Hepatocyte (in vitro differentiated cells): ENCODE results near the gene TUBB2B. TPM values are rescaled to one million over a fixed set of nuclear protein-coding genes. Genes with fewer than 3 reads are reported as not detected.

ENCODE experiments used
- DNase-seq: peaks from one replicate; pipeline ENCODE4 v3.0.0-alpha.2; 2016; ENCODE audit warnings: low spot score
- H2AFZ ChIP-seq: fragments of 200-600 bp; sonication (generic); 2 replicates; pipeline ENCODE4 v1.6.0; 2016; ENCODE audit warnings: antibody characterized with exemption, mild to moderate bottlenecking
- H3K27ac ChIP-seq: fragments of 200-600 bp; sonication (generic); 2 replicates; pipeline ENCODE4 v1.5.1; 2016; ENCODE audit warnings: mild to moderate bottlenecking
- H3K27me3 ChIP-seq: fragments of 200-600 bp; sonication (generic); 2 replicates; pipeline ENCODE4 v1.6.1; 2016
- H3K36me3 ChIP-seq: fragments of 200-600 bp; sonication (generic); replicated peaks from 2 replicates; pipeline ENCODE4 v1.5.1; 2016; ENCODE audit warnings: low read depth; ENCODE audit not compliant: insufficient read depth
- H3K4me1 ChIP-seq: fragments of 200-600 bp; sonication (generic); 2 replicates; pipeline ENCODE4 v1.5.1; 2016; ENCODE audit warnings: mild to moderate bottlenecking, moderate library complexity; ENCODE audit not compliant: insufficient read depth
- H3K4me2 ChIP-seq: fragments of 200-600 bp; sonication (generic); 2 replicates; pipeline ENCODE4 v1.6.0; 2016
- H3K4me3 ChIP-seq: fragments of 200-600 bp; sonication (generic); 2 replicates; pipeline ENCODE4 v1.5.1; 2016; ENCODE audit warnings: mild to moderate bottlenecking
- H3K79me2 ChIP-seq: fragments of 200-600 bp; sonication (generic); 2 replicates; pipeline ENCODE4 v1.6.0; 2017; ENCODE audit warnings: mild to moderate bottlenecking
- H3K9me2 ChIP-seq: fragments of 200-600 bp; sonication (generic); replicated peaks from 2 replicates; pipeline ENCODE4 v1.6.0; 2017; ENCODE audit warnings: mild to moderate bottlenecking; ENCODE audit not compliant: insufficient read depth
- H3K9me3 ChIP-seq: fragments of 200-600 bp; sonication (generic); 2 replicates; pipeline ENCODE4 v1.5.1; 2016; ENCODE audit warnings: low read depth, mild to moderate bottlenecking
- H4K20me1 ChIP-seq: fragments of 200-600 bp; sonication (generic); 2 replicates; pipeline ENCODE4 v1.6.0; 2016; ENCODE audit warnings: mild to moderate bottlenecking; ENCODE audit not compliant: insufficient read depth, poor library complexity, severe bottlenecking
- EZH2 ChIP-seq: fragments of 200-600 bp; sonication (generic); IDR thresholded peaks from 2 replicates; pipeline ENCODE4 v1.6.1; 2016; ENCODE audit warnings: antibody characterized with exemption, mild to moderate bottlenecking, borderline replicate concordance
- EZH2phosphoT487 ChIP-seq: fragments of 200-600 bp; sonication (generic); IDR thresholded peaks from one replicate; pipeline ENCODE4 v1.6.1; 2018; ENCODE audit warnings: antibody characterized with exemption, mild to moderate bottlenecking, low read depth, moderate library complexity; ENCODE audit not compliant: unreplicated experiment, severe bottlenecking
- WGBS: methylation state at CpG from one replicate; pipeline ENCODE4 v1.1.6; 2016; ENCODE audit warnings: low lambda C conversion rate; ENCODE audit errors: missing lambda C conversion rate; 5-methylcytosine and 5-hydroxymethylcytosine counted together
- polyA plus RNA-seq: library from polyadenylated mRNA; unstranded; fragments of >200 nt; fragmentation: Nextera tagmentation; extraction: Ambion mirVana; gene quantifications from 2 replicates; pipeline ENCODE4 v1.2.1, GENCODE V29; 2016
- total RNA-seq: library from RNA; depleted of rRNA; stranded (reverse); fragments of >200 nt; gene quantifications from 2 replicates; pipeline ENCODE4 v1.2.3, GENCODE V29; 2014
- TF ChIP-seq, protein P1 (sequence below): fragments of 200-600 bp; sonication (generic); IDR thresholded peaks from 2 replicates; pipeline ENCODE4 v1.5.1; 2016; ENCODE audit warnings: antibody characterized with exemption, mild to moderate bottlenecking; ENCODE audit not compliant: poor library complexity

The TUBB2B gene
- total and polyA plus RNA-seq, 2 experiments from 2014 or later = 36.4 to 72.0 TPM

DNA sequence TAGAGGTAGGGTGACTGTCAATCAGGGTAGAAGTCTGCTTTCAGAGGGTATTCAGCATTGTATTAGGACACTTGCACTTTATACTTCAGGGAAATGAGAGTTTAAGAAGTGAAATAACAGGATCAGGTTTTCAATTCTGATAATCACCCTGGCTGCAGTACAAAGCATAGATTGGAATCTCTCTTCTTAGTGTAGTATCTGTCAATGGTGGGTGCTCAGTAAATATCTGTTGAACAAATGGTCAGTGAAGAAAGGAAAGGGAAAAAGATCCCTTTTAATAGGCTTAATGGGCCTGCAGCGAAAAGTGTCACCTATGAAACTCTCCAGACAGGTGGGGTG, 18.7 kb downstream of the TUBB2B start:
- Histone ChIP-seq H3K36me3 (no peaks in the 10 kb centered on the region), H3K27me3 (no peaks in the 10 kb centered on the region), H3K4me3 (no peak overlapping the region), H4K20me1 (no peaks in the 10 kb centered on the region), H3K9me3 (no peaks in the 10 kb centered on the region), H3K27ac (peak overlapping the region; percentile 77), H2AFZ (peak overlapping the region; percentile 27), H3K4me2 (peak overlapping the region; percentile 66), H3K9me2 (no peaks in the 10 kb centered on the region), H3K4me1 (peaks cover 7% of the 10 kb centered on the region), H3K79me2 (no peaks in the 10 kb centered on the region)
- 60% methylated on average over 1 of the region's 1 CpG for whole genome bisulfite sequencing
- no peak for DNase-seq
- TF ChIP-seq EZH2 = no peak

- Histone ChIP-seq H3K36me3 (no peaks in the 10 kb centered on the region), H3K4me2 (peak overlapping the region; percentile 66), H3K9me2 (no peaks in the 10 kb centered on the region), H3K27ac (peak overlapping the region; percentile 77), H3K27me3 (no peaks in the 10 kb centered on the region), H4K20me1 (no peaks in the 10 kb centered on the region), H3K79me2 (no peaks in the 10 kb centered on the region), H3K9me3 (no peaks in the 10 kb centered on the region), H2AFZ (no peak overlapping the region), H3K4me1 (peaks cover 7% of the 10 kb centered on the region), H3K4me3 (no peak overlapping the region)
- TF ChIP-seq, protein P1, sequence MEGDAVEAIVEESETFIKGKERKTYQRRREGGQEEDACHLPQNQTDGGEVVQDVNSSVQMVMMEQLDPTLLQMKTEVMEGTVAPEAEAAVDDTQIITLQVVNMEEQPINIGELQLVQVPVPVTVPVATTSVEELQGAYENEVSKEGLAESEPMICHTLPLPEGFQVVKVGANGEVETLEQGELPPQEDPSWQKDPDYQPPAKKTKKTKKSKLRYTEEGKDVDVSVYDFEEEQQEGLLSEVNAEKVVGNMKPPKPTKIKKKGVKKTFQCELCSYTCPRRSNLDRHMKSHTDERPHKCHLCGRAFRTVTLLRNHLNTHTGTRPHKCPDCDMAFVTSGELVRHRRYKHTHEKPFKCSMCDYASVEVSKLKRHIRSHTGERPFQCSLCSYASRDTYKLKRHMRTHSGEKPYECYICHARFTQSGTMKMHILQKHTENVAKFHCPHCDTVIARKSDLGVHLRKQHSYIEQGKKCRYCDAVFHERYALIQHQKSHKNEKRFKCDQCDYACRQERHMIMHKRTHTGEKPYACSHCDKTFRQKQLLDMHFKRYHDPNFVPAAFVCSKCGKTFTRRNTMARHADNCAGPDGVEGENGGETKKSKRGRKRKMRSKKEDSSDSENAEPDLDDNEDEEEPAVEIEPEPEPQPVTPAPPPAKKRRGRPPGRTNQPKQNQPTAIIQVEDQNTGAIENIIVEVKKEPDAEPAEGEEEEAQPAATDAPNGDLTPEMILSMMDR = no peak
- no peak for TF ChIP-seq EZH2phosphoT487
- no peak for TF ChIP-seq EZH2
- WGBS = 71% methylated on average over 14 of the region's 14 CpGs
- DNase-seq = peak; percentile 35
Observed at GRCh38 chr6:3208098-3208774, 19.2 kb downstream of the TUBB2B start.

DNA sequence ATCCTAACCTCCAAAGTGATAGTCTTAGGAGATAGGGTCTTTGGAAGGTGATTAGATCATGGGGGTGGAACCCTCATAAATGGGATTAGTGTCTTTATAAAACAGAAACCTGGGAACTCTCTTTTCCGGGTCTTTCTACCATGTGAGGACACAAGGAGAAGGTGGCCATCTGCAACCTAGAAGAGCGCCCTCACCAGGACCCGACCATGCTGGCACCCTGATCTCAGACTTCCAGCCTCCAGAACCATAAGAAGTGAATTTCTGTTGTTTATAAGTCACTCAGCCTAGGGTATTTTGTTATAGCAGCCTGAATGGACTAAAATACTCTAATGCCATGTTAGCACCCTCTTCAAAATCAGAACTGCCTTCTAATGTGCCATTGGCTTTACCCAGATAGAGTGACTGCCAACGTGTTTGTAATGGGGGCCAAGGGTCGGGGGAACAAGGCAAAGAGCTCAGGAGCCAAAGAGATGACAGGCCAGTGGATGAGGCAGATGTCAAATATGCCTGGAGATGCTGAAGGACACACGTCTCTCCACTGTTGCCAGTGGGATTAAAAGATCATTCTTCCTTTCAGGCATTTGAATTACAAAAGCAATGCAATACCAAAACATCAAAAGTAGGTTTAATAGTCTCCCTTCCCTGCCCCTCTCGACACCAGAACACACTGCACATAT, 21.0 kb downstream of the TUBB2B start:
- H3K4me1 ChIP-seq = peaks cover 7% of the 10 kb centered on the region
- 88% methylated on average over 7 of the region's 7 CpGs for WGBS
- H3K4me2 ChIP-seq = no peak overlapping the region
- no peak overlapping the region for H3K4me3 ChIP-seq
- no peak overlapping the region for H3K27ac ChIP-seq
- H4K20me1 ChIP-seq = no peaks in the 10 kb centered on the region
- no peaks in the 10 kb centered on the region for H3K79me2 ChIP-seq
- H2AFZ ChIP-seq = no peak overlapping the region
- H3K9me3 ChIP-seq = no peaks in the 10 kb centered on the region
- no peaks in the 10 kb centered on the region for H3K27me3 ChIP-seq
- no peaks in the 10 kb centered on the region for H3K9me2 ChIP-seq
- no peak for DNase-seq
- H3K36me3 ChIP-seq = no peaks in the 10 kb centered on the region
- TF ChIP-seq, protein P1 = no peak
- no peak for TF ChIP-seq EZH2phosphoT487
- no peak for TF ChIP-seq EZH2

GRCh38 chr6:3205913-3206312, 21.5 kb downstream of the TUBB2B start:
- no peak overlapping the region for H3K27ac ChIP-seq
- H3K27me3 ChIP-seq = no peaks in the 10 kb centered on the region
- DNase-seq = no peak
- H3K4me1 ChIP-seq = peaks cover 7% of the 10 kb centered on the region
- no peaks in the 10 kb centered on the region for H3K9me3 ChIP-seq
- 86% methylated on average over 4 of the region's 4 CpGs for WGBS
- H3K4me2 ChIP-seq = no peak overlapping the region
- no peaks in the 10 kb centered on the region for H3K9me2 ChIP-seq
- no peak overlapping the region for H2AFZ ChIP-seq
- no peaks in the 10 kb centered on the region for H4K20me1 ChIP-seq
- no peaks in the 10 kb centered on the region for H3K36me3 ChIP-seq
- no peak overlapping the region for H3K4me3 ChIP-seq
- H3K79me2 ChIP-seq = no peaks in the 10 kb centered on the region
- TF ChIP-seq, protein P1 = no peak
- TF ChIP-seq EZH2phosphoT487 (no peak), EZH2 (no peak)
